Amniotic epithelial cell (primary cell): ENCODE measurements around the gene FBXO8.

Experiments used
- DNase-seq: peaks from one replicate; pipeline ENCODE4 v3.0.0-alpha.2; 2010; ENCODE audit warnings: low read depth

FBXO8 gene

GRCh38 chr4:174245714-174246113 is 37.8 kb downstream of the FBXO8 start:
- no peak for DNase-seq

- DNase-seq: peak; percentile 58
Measured at GRCh38 chr4:174244441-174244840, 39.0 kb downstream of the FBXO8 start.

GRCh38 chr4:174241162-174241561 is 42.3 kb downstream of the FBXO8 start:
- no peak for DNase-seq

DNA sequence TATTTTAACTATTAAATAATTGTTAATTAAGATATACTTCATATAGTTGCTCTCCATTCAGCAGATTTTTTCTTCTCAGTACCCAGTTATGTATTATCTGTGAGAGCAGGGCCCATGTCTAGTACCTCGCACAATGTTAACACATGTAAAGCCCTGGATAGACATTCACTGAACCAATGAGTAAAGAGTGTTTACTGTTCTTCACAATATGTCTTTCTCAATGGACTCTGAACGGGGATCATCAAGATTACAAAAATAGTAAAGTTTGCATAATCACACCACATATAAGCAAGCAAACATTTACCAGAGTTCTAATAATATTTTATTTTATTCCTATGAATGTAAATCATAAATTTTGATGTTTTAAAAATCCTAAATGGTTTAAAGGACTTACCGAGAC is 47.1 kb downstream of the FBXO8 start:
- no peak for DNase-seq

GRCh38 chr4:174230680-174231079 is 52.8 kb downstream of the FBXO8 start:
- DNase-seq: no peak

DNA sequence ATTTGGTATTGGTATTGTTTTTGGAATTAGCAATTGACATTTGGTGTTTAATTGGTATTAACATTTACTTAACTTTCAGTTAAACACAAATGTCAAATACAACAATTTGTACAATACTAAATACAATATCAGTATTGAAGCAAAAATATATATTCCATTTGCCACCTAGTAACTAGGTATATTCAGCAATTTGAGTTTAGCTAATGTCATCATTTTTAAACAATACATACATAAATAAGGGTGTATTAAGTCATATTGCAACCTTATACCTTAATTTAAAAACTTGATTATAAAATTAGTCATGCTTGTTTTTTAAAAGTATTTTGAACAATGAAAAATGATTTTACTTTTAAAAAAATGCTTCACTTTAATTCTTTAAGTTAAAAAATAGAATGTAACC is 53.3 kb downstream of the FBXO8 start:
- DNase-seq: no peak

DNA sequence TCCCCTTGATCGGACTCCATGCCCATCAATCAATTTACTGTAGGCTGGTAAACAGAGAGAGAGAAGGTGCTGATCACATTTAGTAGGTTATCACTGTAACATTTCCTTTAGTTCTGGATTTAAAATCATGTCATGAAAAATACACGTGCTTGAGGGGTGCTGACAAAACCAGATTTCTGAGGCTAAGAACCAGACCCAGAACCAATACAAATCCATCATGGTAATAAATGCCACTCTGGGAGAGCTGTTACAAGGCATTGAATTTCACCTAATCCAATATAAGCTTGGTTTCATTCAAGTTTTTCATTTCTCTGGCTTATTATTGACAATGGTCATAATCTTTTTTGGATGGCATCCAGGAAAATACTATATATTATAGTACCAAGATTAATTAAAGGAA is 54.5 kb downstream of the FBXO8 start:
- DNase-seq: no peak

- no peak for DNase-seq
Measured at GRCh38 chr4:174225349-174226049, 58.0 kb downstream of the FBXO8 start.

- DNase-seq: no peak
Measured at GRCh38 chr4:174224550-174224949, 58.9 kb downstream of the FBXO8 start.

GRCh38 chr4:174222266-174222872 is 61.1 kb downstream of the FBXO8 start:
- peak; percentile 32 for DNase-seq

DNA sequence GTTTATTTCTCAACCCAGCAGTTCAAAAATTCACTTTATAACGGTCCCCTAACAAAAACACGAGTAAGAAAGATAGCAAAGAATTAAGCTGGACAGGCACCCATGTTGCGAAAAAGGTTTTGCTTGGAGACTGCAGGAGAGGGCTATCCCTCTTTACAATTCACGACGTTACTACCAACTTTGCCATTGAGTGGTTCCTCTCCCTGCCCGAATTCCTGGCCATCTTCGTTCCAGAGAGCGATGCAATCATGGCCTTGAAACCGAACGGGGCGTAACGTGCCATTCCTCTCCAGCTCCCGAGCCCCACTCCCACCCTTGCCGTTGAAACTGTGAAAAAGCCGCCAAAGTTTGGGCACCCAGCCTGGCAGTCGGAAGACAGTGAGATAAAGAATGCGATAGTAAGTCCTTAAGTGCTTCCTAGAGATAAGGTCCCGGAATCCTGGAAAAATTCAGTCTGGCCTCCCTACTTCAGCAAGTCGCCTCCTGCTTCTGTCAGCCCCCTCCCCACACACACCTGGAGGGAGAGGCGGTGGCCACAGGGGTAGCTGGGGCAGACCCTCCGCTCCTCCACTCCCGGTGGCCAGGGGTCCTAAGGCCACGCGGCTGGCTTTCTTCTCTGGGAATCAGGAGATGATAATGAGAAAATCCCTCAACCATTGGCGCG is 65.2 kb downstream of the FBXO8 start:
- peak; percentile 38 for DNase-seq

DNA sequence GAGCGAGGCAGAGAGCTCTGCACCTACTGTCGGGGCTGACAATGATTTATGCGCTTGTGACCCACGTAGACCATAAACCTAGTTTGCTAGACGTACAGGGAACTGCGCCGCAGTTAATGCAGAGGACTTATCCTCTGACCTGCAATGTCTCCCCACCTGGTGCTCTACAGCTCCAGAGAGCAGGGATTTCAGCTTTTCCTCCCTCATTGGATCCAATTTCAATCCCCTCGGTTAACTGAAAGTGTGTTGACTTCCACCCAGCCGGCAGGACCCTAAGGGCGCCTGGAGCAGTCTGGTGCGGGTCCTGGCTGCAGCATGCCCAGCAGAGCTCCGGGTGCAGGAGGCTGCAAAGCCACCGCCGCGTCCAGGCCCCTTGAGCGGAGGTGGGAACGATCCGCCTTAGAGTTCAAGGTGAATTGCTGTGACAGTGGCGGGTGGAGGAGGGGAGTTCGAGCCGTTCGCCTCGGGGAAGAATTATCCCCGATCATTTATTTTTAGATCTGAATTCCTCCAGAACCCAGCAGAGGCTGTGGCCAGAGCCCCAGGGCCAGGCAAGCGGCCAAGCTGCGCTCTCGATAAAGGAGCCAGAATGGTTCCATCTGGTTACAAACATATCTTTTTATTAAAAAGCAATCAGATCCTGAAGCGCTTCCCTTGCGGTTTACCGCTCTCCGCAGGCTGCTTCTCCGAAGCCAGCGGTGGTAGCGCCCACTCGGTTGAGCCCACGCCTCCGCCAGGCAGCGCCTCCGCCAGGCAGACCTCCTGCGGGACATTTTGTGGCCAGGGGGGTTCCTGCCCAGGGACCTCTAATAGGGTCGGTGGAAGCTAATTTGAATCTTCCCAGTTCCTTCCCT is 66.0 kb downstream of the FBXO8 start:
- DNase-seq: peak; percentile 47

GRCh38 chr4:174216799-174217272 is 66.6 kb downstream of the FBXO8 start:
- no peak for DNase-seq

- peak; percentile 46 for DNase-seq
Measured at GRCh38 chr4:174215961-174216680, 67.3 kb downstream of the FBXO8 start.

- no peak for DNase-seq
Measured at GRCh38 chr4:174215057-174215456, 68.4 kb downstream of the FBXO8 start.

DNA sequence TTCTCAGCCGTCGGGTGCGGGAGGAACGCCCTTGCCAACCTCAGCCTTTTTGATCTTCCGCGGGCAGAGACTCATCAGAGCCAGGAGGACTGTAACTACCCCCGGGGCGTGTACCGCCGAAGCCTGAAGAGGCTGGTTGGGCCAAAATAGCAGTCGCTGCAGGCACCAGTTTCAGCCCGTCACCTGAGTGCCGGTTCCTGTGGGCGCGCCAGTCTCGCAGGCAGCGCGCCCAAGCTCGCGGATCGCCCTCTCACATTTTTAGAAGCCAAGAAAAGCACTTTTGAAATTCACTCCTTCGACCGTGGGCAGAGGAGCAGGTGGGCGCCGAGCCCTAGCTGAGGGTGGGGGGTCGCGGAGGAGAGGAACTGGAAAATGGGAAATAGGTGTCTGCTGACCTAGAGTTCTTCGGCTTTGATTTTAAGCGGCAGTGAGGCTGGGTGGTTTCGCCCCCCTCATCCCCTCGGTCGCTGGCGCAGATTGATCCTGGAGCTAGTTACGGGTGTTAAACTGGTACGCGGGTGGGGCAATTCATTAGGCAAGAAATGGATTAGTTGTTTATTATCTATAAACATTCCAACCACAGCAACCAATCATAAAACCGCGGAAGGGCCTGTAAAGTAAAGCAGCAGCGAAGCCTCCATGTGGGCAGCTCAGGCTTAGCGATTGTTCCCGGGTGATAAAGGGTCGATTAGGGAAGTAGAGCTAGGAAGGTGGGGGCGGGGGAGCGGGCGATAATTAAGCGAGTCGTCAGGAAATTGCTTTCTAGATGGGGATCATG is 69.2 kb downstream of the FBXO8 start:
- no peak for DNase-seq

GRCh38 chr4:174213731-174214100 is 69.8 kb downstream of the FBXO8 start:
- no peak for DNase-seq

GRCh38 chr4:174212061-174212460 is 71.4 kb downstream of the FBXO8 start:
- no peak for DNase-seq

- DNase-seq: no peak
Measured at GRCh38 chr4:174211622-174212044, 71.8 kb downstream of the FBXO8 start.

DNA sequence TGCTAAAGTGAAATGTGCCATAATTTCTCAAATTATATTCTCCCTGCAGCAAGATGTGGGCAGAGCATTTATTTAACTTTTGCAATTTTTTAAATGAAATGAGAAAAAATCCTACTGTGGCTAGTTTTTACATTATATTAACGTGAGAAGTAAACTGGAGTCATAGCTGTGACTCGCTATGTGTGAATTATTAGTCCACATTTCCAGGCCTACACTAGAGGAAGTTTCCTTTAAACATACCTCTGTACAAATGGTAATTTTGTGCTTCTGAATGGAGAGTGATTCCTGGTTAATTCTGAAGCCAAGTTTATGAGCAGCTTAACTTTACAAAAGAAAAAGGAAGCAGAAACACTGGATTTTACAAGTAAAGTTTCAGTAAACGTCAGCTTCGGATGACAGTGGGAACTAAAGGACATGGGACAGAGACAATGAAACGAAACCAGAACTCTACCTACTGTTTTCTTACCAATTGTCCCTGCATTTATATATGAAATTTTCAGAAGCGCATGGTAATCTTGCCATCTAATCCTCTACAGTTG is 72.4 kb downstream of the FBXO8 start:
- no peak for DNase-seq

GRCh38 chr4:174210354-174210753 is 73.1 kb downstream of the FBXO8 start:
- no peak for DNase-seq
